Measurements from ENCODE around the gene STRBP. TPM values are rescaled to one million over a fixed set of nuclear protein-coding genes. Genes with fewer than 3 reads are reported as not detected.
"Not testable (repeated sequence)": the region's sequence is repeated elsewhere in the genome, so short reads cannot be mapped to it uniquely, and the experiment has no call there.

Gene STRBP
- polyA plus RNA-seq, 10 donors: 7.3 to 14.1 (median 11.3) TPM

DNA sequence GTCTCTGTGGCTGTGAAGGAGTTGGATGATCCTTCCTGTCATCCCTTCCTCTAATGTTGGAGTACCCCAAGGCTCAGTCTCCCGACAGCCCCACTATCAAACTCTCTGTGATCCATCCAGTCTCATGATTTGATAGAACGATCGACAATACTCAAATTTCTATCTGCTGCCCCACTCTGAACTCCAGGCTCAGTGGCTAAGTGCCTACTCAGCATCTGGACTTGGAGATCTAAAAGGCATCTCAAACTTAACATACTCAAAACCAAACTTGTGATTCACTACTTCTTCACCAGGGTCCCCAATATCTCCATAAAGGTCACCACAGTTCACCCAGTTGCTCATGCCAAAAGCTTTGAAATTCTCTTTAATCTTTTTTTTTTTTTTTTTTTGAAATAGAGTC is 15.1 kb upstream of the STRBP start:
- DNase-seq: no peak

DNA sequence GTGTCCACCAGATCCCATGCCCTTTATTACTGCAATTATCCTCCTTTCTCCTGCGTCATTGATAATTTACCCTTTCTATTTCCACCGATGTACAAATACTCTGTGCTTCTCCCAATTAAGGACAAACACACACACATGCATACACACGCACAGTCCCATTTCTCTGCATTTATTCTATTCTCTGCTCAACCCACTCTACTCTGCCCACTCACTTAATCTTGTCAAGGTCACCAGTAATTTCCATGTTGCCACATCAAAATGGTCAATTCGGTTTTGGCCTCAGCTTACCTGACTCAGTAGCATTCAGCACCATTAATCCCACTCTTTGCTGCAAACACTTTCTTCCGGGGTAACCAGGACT is 14.6 kb upstream of the STRBP start:
- no peak for DNase-seq

DNA sequence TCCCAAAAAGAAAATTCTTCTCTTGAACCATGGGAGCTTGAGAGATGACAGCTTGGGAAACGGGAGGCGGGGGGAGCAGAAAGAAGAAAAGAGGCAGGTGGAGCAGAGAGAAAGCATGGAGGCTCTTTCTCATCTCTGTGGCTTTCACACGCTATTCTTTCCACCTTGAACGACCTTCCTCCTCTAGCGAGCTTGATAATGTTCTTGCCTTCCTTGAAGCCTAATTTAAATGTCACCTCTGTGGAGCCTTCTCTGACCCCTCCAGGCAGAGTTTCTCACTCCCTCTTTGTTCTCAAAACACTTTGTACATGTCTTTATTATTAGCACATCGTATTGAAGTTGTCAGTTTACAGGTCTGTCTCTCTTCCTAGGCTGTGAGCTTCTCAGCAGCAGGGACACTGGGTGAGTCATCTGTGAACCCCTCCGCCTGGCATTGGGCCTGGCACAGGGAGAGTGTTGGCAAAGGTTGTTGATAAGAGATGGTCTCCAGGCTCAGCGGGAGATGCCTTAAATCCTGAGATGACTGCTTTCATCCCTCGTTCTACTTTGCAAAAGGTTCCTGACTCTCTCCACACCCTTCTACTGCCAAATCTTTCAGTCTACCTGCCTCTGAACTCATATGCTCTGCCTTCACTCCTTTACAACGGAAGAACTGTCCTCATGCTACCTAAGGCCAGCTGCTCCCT is 14.1 kb upstream of the STRBP start:
- DNase-seq: no peak

DNA sequence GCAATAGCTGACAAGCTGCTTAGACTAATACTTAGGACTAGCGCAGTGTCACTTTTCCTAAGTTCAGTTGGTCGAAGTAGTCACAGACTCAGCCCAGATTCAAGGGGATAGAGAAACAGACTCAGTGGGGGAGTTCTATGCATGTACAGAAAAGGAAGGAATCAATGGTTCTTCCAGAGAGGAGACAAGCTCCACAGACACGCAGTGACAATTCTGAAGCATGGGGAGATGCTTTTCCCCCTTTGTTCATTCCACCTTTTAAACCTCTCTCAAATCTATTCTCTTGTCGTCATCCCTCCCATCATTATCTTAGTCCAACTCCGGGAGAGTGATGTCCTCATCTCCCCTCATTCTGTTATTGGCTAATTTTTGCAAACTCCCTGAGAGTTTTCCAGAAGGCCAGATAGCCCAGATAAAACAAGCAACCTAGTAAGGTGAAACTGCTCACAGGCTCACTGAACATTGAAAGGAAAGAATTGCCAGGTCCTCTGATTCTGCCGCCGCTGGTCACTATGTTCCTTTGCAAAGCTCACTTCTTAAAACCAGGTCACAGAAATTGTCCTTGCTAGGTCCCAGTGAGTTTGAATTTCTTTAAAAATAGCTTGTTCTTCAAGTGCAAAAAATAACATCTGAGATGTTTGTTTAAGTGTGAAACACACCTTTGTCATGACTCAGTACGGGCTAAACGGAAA is 13.4 kb upstream of the STRBP start:
- no peak for DNase-seq

DNA sequence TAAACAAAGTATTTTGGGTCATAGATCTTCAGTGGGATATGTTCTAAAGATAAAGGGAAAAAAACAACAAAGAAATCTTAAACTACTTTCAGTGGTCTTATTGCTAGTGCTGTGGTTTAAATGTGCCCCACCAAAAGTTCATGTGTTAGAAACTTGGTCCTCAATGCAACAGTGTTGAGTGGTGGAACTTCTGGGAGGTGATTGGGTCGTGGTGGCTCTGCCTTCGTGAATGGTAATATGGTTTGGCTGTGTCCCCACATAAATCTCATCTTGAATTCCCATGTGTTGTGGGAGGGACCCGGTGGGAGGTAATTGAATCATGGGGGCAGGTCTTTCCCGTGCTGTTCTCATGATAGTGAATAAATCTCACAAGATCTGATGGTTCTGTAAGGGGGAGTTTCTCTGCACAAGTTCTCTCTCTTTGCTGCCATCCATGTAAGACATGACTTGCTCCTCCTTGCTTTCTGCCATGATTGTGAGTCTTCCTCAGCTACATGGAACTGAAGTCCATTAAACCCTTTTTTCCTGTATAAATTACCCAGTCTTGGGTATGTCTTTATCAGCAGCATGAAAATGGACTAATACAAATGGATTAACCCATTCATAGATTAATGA is 10.6 kb upstream of the STRBP start:
- not testable (repeated sequence) for DNase-seq

DNA sequence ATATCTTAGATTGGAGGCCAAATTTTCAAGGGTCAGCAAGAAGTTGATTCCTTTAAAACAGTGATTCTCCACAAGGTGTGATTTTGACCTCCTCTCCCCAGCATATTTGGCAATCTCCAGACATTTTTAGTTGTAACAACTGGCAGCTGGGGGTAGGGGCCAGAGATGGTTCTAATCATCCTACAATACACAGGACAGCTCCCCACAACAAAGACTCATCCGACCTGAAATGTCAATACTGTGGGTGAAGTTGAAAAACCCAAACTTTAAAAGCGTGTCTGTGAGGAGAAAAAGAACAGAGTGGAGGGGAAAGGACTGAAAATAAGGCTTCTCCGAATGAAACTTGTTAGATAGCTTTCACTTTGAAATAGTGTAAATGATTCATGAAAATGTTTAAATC is 10.0 kb upstream of the STRBP start:
- no peak for DNase-seq

DNA sequence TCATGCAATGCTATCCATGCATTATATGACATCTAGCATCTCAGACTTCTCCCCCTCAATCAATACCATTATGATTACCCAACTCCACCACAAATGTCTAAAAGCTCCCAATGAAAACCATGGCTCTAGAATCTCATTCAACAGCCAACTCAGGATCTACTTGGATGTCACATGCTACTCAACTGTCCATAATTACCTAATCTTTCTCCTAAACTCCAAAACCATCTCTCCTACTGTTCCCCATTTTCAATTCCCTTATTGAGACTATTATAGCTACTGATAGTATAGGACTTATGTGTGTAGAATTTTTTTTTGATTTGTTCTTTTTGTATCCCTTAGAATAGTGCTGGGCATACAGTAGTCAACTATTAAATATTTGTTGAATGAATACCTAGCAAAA is 8.2 kb upstream of the STRBP start:
- DNase-seq: no peak

DNA sequence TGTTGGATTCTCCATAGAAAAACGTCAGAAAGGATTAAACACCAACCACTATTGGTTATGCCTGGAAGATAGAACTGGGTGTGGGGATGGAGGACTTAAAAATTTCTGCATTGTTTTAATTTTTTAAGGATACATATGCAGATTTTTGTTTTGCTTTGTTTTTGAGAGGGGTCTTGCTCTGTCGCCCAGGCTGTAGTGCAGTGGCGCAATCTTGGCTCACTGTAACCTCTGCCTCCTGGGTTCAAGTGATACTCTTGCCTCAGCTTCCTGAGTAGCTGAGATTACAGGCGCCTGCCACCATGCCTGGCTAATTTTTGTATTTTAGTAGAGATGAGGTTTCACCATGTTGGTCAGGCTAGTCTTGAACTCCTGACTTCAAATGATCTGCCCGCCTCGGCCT is 2.7 kb upstream of the STRBP start:
- not testable (repeated sequence) for DNase-seq

DNA sequence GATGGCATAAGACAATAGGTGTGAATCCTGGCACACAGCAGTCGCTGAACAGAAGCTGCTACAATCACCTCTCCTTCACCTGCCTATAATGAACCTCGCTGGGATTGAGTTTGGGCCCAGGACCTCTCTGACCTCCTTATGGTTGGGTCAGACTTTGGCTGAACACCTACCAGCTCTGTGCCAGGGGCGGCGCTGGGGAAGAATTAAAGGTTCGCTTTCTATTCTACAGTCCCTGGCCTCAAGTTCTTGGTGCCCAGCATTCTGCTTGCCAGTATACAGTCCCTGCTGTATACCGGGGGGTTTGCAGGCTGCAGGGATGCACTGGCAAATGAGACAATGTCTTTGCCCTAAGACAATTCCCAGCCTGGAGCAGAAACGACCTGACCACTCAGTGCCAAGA is 895 bp upstream of the STRBP start:
- no peak for DNase-seq

DNA sequence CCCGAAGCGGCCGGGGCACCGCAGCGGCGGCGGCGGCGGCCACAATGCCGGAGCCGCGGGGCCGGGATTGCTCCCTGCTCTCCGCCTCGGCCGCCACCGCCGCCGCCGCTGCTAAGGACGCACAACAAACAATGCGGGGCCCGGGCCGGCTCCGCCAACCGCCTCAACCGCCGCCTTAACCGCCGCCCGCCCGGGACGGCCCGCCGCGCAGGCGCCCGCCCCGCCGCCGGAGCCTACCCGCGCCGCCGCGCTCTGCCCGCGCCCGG is 254 bp downstream of the STRBP start:
- peak in 2 of 3 donors; percentile 4 to 24 for DNase-seq

DNA sequence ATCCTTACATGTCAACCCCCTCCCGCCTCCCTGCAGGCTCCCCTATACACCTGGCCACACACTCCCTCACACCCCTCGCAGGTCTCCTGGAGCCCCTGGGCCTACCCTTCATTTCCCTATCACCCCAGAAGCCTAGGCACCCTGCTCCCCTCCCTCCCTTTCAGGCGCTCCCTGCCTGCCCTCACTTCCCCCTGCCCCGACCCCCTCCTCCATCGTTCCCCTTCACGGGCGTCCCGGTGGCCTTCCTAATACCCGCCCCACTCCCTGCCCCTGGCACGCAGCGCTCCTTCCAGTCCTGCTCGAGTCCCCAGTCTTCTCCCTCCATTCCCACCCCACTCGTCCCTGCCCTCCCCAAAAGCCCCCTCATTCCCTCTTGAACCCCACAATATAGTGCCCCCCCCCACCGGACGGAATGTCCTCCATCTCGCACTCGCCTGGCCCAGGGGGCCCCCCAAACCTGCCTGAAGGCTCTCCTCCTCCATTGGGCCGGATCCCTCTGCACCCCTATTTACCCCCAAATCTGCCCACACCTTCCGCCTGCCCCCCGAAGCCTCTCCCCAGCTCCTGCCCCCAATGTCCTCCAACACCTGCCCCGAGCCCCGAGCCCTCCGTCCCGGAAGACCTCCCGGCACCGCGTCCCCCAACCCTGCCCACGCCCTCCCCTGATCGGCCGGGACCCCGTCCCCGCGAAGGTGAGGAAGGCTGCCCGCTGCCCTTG is 746 bp downstream of the STRBP start:
- peak in 1 of 3 donors; percentile 7 for DNase-seq

DNA sequence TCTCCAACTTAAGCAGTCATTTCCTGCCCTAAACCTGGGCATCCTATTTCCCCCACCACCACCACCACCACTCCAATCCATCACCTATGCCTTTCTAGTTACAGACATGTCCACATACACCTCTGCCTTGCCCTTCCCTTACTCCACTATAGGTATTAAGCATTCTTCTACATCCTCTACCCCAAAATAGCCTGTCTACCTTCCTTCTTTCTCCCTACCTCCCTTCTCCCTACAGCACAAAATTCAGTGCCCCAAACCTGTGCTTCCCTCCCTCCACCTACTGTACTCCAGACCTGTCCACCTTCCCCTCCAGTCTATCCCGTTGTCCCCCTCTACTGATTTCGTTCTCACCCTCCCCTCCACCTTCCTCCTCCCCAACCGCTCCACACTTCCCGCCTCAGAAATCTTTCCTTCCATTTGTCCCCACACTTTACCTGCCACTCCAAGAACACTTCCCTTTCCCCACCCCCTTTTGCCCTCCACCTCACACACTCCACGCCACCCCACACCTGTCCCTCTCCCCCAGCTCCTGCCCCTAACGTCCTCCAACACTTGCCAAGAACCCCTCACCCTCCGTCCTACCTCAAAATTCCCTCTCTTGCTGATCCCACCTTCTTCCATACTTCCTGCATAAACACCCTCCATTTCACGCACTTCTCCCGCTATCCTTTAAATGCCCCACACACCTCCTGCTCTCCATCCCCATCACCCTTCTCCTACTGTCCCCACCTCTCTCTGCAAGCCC is 1.6 kb downstream of the STRBP start:
- DNase-seq: no peak

DNA sequence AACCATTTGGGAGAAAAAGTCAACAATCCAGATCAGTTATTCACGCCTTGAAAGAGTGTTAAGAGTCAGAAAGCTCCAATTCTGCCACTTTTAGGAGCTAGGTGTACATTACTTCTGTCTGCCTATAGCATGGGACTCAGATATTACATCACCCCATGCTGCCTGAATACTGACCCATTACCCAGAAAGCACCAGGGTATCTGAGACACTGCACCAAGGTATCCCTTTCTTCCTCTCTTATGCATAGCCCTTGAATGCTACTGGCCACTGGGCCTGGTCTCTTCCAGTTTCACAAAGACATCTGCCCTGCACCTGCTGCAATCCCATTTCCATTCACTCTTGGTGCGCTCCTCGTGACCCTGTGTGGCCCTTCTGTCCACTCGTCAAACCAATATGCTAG is 2.6 kb downstream of the STRBP start:
- no peak for DNase-seq

DNA sequence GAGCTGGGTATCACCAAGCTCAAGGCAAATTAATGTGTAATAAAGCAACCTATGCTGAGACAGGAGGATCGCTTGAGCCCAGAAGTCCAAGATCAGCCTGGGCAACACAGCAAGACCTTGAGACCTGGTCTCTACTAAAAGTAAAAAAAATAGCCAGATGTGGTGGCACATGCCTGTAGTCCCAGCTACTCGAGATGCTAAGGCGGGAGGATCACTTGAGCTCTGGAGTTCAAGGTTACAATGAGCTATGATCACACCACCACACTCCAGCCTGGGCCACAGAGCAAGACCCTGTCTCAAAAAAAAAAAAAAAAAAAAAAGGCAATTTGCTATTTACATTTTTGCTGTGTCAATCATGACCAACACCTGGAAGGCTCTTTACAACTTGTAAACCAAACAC is 5.2 kb downstream of the STRBP start:
- DNase-seq: no peak

DNA sequence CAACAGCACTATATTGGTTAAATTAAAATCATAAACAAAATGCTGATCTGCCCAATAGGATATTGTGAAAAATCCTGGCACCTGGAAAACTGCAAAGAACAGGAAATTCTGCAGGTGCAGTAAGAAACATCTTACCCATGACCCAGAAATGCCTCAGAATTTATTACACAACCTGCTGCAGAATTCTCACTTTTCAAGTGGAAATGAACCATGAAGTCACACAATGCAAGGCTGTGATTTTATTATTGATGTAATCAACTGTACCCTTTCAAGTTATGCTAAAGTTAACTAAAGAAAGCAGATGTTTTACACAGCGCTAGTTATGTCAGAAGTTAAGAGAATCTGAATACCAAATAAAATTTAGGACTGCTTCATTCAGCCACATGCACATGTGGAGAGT is 6.0 kb downstream of the STRBP start:
- DNase-seq: no peak

DNA sequence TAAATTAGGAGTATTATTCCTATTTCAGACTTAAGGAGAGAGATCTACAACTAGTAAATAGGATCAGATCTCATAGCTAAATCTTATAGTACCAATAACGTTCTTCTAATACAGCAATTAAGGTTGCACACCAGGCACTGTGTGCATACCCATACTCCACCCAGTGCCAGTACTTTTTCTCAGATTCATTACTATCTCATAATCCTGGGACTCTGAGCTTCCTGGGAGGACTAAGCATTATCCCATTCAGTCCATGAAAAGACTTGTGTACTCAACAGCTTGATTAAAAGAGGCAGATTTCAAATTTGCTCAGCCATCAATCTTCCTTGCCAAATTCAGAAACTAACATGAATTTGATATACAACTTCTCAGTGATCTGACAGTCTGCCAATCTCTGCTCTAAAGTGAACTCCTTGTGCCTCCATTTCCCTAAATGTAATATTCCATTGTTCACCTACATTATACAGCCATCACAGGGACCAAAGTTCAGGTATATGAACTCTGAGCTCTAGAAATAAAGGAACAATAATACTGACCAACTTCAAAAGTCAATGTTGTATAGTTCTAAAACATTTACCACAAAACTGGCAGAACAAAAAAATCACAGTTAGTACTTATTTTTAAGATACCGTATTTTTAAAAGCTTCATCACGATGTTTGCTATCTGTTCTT is 7.2 kb downstream of the STRBP start:
- DNase-seq: no peak

DNA sequence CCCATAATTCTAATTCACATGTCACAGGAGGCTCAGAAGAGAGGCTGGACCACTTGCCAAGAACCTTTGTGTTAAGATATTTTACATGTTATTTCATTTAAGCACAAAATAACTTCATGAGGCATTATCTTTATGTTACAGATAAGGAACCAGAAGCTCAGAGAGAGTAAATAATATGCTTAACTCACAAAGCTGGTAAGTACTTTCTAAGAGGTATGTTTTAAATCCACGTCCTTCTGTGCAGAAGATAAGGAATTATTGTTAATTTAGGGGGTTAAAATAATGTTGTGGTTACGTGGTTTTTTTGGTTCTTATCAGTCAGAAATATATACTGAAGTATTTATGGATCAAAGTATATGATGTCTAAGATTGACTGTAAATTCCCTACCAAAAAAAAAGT is 8.0 kb downstream of the STRBP start:
- DNase-seq: no peak

DNA sequence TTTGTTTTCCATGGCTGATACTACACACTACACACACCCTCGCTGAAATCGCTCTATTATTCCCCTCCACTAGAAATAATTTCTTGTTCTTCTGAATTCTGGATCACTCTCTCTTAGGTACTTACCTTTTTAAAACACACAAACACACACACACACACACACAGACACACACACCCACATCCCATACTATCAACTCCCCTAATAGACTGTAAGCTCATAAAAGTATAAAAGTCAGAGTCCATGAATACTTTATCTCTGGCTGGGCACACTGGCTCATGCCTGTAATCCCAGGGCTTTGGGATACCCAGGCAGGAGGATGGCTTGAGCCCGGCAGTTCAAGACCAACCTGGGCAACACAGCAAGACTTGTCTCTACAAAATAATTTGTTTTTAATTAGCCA is 11.1 kb downstream of the STRBP start:
- DNase-seq: no peak

DNA sequence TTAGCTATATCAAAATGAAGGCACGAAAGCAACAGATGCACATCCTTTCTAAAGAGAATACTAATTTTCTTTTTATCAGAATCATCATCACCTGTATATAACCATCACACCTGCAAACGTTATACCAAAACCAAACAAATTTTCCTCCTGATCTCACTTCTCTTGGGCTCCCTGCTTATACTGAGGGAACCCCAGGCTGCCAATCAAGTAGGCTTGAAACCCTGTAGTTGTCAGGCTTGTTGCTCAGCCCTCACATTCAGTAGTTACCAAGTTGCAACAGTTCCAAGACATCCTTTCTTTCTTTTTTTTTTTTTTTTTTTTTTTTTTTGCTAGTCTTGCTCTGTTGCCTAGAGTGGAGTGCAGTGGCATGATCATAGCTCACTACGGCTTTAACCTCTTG is 12.7 kb downstream of the STRBP start:
- DNase-seq: no peak

DNA sequence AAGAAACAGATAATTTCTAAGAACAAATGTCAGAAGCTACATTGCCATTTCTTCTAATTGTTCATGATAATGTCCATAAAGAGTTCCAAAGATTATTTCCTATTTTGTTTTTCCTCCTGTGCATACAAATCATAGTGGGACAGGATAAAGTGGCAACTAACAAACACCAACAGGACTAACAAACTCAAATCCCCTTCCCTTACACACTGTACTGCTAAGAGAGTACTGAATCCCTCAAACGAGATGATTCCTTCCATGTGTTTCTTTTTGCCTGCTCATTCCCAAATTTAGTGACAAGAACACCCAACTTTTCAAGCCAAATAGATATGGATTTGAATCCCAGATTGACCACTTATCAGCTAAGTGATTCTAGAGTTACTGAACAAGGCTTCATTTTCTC is 15.2 kb downstream of the STRBP start:
- no peak for DNase-seq

DNA sequence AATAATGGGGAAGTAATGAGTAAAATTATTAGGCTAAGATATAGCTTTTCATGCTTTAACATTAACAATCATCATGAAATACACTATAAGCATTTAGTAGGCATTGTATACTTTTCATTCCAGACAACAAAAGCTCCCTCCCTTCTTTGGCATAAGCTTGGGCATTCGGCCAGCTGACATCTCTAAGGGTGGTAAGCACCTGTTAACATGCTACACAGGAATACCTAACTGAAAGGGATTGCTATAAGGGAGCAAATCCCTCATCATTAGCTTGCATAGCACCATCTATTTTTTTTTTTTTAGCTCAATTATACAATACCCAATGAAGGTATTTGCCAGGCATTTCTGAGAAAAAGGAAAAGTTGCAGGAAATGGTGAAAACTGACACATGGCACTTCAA is 16.6 kb downstream of the STRBP start:
- no peak for DNase-seq

DNA sequence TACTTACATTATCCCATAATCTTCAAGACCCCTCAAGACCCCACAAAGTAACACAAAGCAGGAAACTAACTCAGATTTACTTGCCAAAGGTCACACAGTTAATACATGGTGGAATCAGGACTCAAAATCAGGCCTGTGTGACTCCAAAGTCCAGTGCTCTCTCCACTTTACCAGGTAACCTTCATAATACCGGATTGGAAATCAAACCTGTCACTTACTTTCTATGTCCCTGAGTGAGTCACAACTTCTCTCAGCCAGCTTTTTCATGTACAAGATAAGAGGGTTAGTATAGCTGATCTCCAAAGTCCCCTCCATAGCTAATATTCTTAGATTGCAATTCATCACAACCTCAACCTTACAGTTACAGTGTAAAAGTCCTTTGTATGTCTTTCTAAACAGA is 17.1 kb downstream of the STRBP start:
- DNase-seq: no peak
